Breast epithelium (tissue), 4 donors: ENCODE results near the gene FITM2. TPM values are rescaled to one million over a fixed set of nuclear protein-coding genes. Genes with fewer than 3 reads are reported as not detected.
A peak's percentile ranks its signal among the peaks of the same experiment; 100 is the strongest.
"Not testable (repeated sequence)": the region's sequence is repeated elsewhere in the genome, so short reads cannot be mapped to it uniquely, and the experiment has no call there.

ENCODE experiments used
- DNase-seq, 2 donors: peaks; one replicate each; pipeline ENCODE4 v3.0.0-alpha.2; 2019; ENCODE audit warnings: low spot score in 2 of 2
- H3K27ac ChIP-seq, 2 donors: fragments of 200-600 bp; sonication (generic) in 1 of 2; one replicate each; pipeline ENCODE4 v1.5.1; 2016 to 2019; ENCODE audit warnings: mild to moderate bottlenecking in 1 of 2
- H3K27me3 ChIP-seq, 2 donors: fragments of 200-600 bp; sonication (generic) in 1 of 2; one replicate each; pipeline versions ENCODE4 v1.5.1 to v1.6.0; 2017 to 2019; ENCODE audit warnings: control low read depth in 1 of 2, mild to moderate bottlenecking in 1 of 2
- H3K36me3 ChIP-seq: fragments of 200-600 bp; one replicate; pipeline ENCODE4 v1.5.1; 2019
- H3K4me1 ChIP-seq, 2 donors: fragments of 200-600 bp; sonication (generic); one replicate each; pipeline ENCODE4 v1.5.1; 2016 to 2019; ENCODE audit warnings: control low read depth in 1 of 2
- H3K4me3 ChIP-seq, 3 donors: fragments of 200-600 bp; sonication (generic); 1 replicate in 2 of 3; 2 replicates in 1 of 3; pipeline ENCODE4 v1.5.1; 2016 to 2019; ENCODE audit warnings: mild to moderate bottlenecking in 3 of 3, moderate library complexity in 2 of 3
- H3K9me3 ChIP-seq, 2 donors: fragments of 200-600 bp; sonication (generic) in 1 of 2; one replicate each; pipeline ENCODE4 v1.5.1; 2016 to 2019; ENCODE audit warnings: control low read depth in 1 of 2
- POLR2A ChIP-seq: fragments of 450-650 bp; IDR thresholded peaks from one replicate; pipeline ENCODE4 v1.6.1; 2016; ENCODE audit warnings: antibody characterized with exemption, mild to moderate bottlenecking, moderate library complexity
- POLR2AphosphoS5 ChIP-seq, 3 donors: sonication (generic); formaldehyde crosslinking; IDR thresholded peaks; one replicate each; pipeline ENCODE4 v1.6.1; 2017; ENCODE audit warnings: antibody characterized with exemption in 3 of 3
- intact Hi-C: fragments of 100-400 bp; cut with DNase I; formaldehyde crosslinking; loops from one replicate; pipeline ENCODE4 v1.15.1; 2023; ENCODE audit warnings: low total_unique reads
- total RNA-seq, 3 donors: library from RNA; depleted of rRNA; stranded (reverse); fragments of >200 nt; gene quantifications; one replicate each; pipeline ENCODE4 v1.1.0, GENCODE V29; 2016
- TF ChIP-seq, protein P1 (sequence below), 3 donors: fragments of 450-650 bp; IDR thresholded peaks; one replicate each; pipeline ENCODE4 v1.5.1; 2016 to 2017; ENCODE audit warnings: antibody characterized with exemption in 3 of 3, mild to moderate bottlenecking in 3 of 3, moderate library complexity in 3 of 3

The FITM2 gene
- total RNA-seq, 3 donors from 2014 or later: 8.8 to 17.0 (median 9.2) TPM

GRCh38 chr20:44334306-44334705 lies 23.3 kb upstream of the FITM2 start:
- Histone ChIP-seq H3K36me3 (no peaks in the 10 kb centered on the region), H3K4me3 (no peak overlapping the region), H3K4me1 (no peaks in the 10 kb centered on the region), H3K27me3 (peaks cover 0 to 8% of the 10 kb centered on the region in 2 donors), H3K9me3 (no peaks in the 10 kb centered on the region), H3K27ac (no peak overlapping the region)
- DNase-seq: no peak
- intact Hi-C loops: no loop called here
- TF ChIP-seq, protein P1, sequence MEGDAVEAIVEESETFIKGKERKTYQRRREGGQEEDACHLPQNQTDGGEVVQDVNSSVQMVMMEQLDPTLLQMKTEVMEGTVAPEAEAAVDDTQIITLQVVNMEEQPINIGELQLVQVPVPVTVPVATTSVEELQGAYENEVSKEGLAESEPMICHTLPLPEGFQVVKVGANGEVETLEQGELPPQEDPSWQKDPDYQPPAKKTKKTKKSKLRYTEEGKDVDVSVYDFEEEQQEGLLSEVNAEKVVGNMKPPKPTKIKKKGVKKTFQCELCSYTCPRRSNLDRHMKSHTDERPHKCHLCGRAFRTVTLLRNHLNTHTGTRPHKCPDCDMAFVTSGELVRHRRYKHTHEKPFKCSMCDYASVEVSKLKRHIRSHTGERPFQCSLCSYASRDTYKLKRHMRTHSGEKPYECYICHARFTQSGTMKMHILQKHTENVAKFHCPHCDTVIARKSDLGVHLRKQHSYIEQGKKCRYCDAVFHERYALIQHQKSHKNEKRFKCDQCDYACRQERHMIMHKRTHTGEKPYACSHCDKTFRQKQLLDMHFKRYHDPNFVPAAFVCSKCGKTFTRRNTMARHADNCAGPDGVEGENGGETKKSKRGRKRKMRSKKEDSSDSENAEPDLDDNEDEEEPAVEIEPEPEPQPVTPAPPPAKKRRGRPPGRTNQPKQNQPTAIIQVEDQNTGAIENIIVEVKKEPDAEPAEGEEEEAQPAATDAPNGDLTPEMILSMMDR (IDR thresholded peaks at IDR 0.05): no peak
- no peak for TF ChIP-seq POLR2AphosphoS5 (IDR thresholded peaks at IDR 0.05)
- TF ChIP-seq POLR2A: no peak

- peaks cover 0 to 6% of the 10 kb centered on the region in 2 donors for H3K27me3 ChIP-seq
These were observed 20.2 kb upstream of the FITM2 start for GRCh38 chr20:44331201-44331600.

DNA sequence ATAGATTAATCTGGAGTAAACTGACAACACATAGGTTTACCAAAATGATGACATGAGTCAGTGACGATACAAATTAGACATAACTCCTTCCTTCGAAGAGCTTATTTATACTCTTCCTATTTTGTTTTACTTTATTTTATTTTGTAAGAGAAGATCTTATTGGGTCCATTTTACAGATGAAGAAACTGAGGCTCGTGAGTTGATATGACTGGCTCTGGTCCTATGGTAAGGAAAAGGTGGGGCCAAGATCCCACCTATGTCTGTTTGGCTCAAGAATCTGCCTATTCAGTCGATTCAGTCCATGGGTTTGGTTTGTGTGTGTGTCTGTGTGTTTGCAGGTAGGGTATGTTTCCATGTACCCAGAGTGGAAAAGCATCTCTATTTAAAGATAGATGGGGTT lies 17.4 kb upstream of the FITM2 start:
- Histone ChIP-seq H3K36me3 (no peaks in the 10 kb centered on the region), H3K9me3 (no peaks in the 10 kb centered on the region), H3K4me1 (no peaks in the 10 kb centered on the region), H3K27ac (no peak overlapping the region), H3K4me3 (no peak overlapping the region), H3K27me3 (peaks cover 0 to 6% of the 10 kb centered on the region in 2 donors)
- no peak for DNase-seq
- intact Hi-C loops: no loop called here
- TF ChIP-seq, protein P1 (IDR thresholded peaks at IDR 0.05): no peak
- TF ChIP-seq POLR2A: no peak
- TF ChIP-seq POLR2AphosphoS5 (IDR thresholded peaks at IDR 0.05): no peak

More at GRCh38 chr20:44331201-44331600, 20.2 kb upstream of the FITM2 start:
- TF ChIP-seq POLR2AphosphoS5 (IDR thresholded peaks at IDR 0.05): no peak
- TF ChIP-seq, protein P1 (IDR thresholded peaks at IDR 0.05): no peak
- TF ChIP-seq POLR2A: no peak
- H3K4me3 ChIP-seq: no peak overlapping the region
- H3K27ac ChIP-seq: no peak overlapping the region
- no peaks in the 10 kb centered on the region for H3K4me1 ChIP-seq
- H3K36me3 ChIP-seq: no peaks in the 10 kb centered on the region
- intact Hi-C loops: no loop called here
- no peaks in the 10 kb centered on the region for H3K9me3 ChIP-seq
- DNase-seq: no peak

GRCh38 chr20:44327748-44328147 lies 16.7 kb upstream of the FITM2 start:
- H3K4me3 ChIP-seq, H3K27me3 ChIP-seq, DNase-seq, H3K4me1 ChIP-seq, H3K36me3 ChIP-seq, H3K9me3 ChIP-seq, H3K27ac ChIP-seq, intact Hi-C loops: not testable (repeated sequence)

- H3K36me3 ChIP-seq: no peaks in the 10 kb centered on the region
- no peaks in the 10 kb centered on the region for H3K4me1 ChIP-seq
- TF ChIP-seq, protein P1 (IDR thresholded peaks at IDR 0.05): no peak
- no peak for TF ChIP-seq POLR2AphosphoS5 (IDR thresholded peaks at IDR 0.05)
- no peak for TF ChIP-seq POLR2A
- H3K9me3 ChIP-seq: no peaks in the 10 kb centered on the region
- H3K4me3 ChIP-seq: peak overlapping the region in 2 of 3 donors; percentile 39 to 55
- no peak overlapping the region for H3K27ac ChIP-seq
- H3K27me3 ChIP-seq: peaks cover 0 to 6% of the 10 kb centered on the region in 2 donors
- intact Hi-C loops: no loop called here
- no peak for DNase-seq
These were observed 15.6 kb upstream of the FITM2 start for GRCh38 chr20:44326391-44327159.
